Effector CD8-positive, alpha-beta T cell (primary cell): Measurements from ENCODE around the gene SYPL1.
"Not testable (repeated sequence)": the region's sequence is repeated elsewhere in the genome, so short reads cannot be mapped to it uniquely, and the experiment has no call there.

Experiments
- DNase-seq: peaks from one replicate; lab custom pipeline; 2025; lab: John Stamatoyannopoulos, UW
- total RNA-seq, 4 experiments: gene quantifications; one replicate each; lab custom pipeline; 2026; lab: John Stamatoyannopoulos, UW

SYPL1 gene
- 14.6 to 22.3 (median 17.2) reads per million in 4 experiments for total RNA-seq

- DNase-seq: peak; percentile 83
These were observed at the start of gene SYPL1 for GRCh38 chr7:106112118-106112971. Gene SYPL1 (minus strand): TSS chr7:106112312. CDS start chr7:106112208, 104 bp downstream.

DNA sequence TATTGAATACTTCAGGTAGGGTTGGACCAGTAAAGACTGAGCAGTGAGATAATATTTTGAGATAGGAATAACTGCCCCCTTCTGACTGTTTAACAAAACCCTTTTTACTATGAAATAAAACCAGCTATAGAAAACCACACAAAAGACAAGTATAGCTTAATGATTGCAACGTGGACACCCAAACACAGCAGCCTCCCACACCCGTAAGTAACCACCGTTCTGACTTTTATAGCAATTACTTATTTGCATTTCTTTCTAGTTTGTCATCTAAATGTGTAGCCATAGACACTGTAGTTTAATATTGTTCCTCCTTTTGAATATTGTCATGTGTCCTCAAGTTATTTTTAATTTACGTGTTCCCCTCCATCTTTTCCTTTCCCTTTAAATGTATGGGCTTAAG lies 42.9 kb upstream of the SYPL1 start:
- no peak for DNase-seq

DNA sequence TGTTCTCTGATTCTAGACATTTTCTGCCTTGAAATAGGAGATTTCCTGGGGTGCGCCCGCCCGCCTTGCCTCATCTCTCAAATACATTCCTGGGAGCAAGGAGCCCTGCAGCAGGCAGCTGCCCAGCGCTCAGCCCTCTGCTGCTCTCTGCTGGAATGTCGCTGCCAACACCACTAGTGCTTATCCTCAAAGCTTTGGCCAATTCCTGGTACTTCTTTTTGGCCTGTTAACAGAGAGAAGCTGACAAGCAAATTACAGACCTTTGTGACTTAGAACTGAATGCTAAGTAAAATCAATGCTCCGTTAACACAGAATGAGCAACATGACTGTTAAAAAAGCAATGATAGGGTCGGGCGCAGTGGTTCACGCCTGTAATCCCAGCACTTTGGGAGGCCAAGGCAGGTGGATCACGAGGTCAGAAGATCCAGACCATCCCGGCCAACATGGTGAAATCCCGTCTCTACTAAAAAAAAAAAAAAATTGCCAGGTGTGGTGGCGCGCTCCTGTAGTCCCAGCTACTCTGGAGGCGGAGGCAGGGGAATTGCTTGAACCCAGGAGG lies 41.9 kb upstream of the SYPL1 start:
- peak; percentile 59 for DNase-seq

DNA sequence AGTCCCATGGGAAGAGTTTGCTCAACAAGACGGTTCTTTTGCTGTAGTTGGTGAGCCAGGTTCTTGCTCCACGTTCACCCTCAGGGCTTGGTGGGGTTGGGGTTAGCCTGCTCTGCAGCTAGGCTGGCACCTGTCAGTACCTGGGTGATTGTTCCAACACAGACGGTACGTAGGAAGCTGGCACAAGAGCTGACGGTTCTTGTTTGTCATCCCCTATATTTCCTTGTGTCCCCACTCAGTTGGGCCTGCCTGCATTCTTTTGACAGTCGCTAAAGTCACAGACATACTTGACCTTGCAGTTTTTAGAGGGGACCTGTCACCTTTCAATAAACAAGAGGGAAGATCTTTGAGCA lies 40.2 kb upstream of the SYPL1 start:
- no peak for DNase-seq

GRCh38 chr7:106151459-106152312 lies 39.6 kb upstream of the SYPL1 start:
- DNase-seq: no peak

- no peak for DNase-seq
These were observed 31.7 kb upstream of the SYPL1 start for GRCh38 chr7:106143711-106144337.

- DNase-seq: no peak
These were observed 30.0 kb upstream of the SYPL1 start for GRCh38 chr7:106142136-106142535.

GRCh38 chr7:106140406-106141173 lies 28.5 kb upstream of the SYPL1 start:
- DNase-seq: no peak

- DNase-seq: no peak
These were observed 27.4 kb upstream of the SYPL1 start for GRCh38 chr7:106139265-106140251.

- no peak for DNase-seq
These were observed 26.7 kb upstream of the SYPL1 start for GRCh38 chr7:106138776-106139175.

- DNase-seq: not testable (repeated sequence)
These were observed 26.1 kb upstream of the SYPL1 start for GRCh38 chr7:106138181-106138580.

DNA sequence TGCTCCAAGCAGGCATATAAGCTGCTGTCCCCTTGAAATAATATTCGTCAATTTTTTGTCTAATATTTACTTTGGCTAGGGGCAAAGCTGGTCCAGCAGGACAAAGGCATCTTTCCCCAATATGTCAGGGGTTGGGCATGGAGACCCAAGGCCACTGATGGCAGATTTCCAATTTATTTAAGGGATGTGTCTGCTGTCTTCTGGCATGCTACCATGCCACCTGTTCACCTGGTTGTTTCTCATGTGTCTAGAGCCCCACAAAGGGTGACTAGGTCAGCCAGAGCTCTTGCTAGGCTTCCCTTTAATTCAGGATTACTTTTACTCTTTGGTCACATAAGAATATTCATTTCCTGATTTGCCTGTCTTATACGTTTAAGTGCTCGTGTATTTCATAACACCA lies 22.1 kb upstream of the SYPL1 start:
- DNase-seq: no peak

DNA sequence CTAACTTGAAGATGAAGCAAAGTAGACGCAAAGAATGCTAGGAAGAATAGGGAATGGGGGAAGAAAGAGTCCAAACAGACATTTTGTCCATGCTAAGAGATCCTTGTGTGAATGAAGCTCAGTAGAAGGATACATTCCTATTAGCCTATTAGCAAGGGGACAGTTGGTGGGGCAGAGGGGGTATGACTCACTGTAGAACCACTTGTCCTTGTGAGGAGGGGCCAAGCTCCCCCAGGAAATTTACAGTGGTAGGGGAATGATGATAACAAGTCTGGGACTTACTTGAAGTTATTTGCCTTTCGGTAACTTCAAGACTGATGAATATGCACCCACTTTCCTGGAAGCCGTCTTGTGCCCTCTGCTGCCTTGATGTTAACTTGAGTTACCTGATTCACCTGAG lies 17.2 kb upstream of the SYPL1 start:
- DNase-seq: no peak

- DNase-seq: no peak
These were observed 16.7 kb upstream of the SYPL1 start for GRCh38 chr7:106128836-106129235.

DNA sequence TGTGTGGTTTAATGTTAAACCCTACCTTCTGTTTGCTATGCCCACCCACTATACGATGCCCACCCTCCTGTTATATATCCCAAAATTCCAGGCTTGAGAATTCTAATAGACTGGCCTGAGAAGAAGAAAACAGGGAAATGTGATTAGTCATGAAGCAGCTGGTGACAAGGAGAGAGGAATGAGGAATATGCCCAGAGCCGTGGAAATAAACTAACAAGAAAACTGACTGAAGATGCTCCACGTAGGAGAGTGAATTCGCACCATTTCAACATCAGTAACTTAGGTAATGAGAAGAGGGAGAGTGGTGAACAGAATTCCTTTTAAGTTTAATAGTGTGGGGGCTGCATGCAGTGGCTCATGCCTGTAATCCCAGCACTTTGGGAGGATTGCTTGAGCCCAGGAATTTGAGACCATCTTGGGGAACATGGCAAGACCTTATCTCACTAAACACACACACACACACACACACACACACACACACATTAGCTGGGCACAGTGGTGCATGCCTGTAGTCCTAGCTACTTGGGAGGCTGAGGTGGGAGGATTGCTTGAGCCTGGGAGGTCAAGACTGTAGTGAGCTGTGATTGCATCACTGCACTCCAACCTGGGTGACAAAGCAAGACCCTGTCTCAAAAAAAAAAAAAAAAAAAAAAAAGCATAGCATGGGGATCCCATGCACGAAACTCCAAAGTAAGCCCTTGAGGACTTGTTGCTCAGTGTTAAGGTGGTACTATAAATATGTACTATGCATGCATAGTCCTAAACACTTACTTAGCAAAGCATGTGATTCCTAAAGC lies 16.1 kb upstream of the SYPL1 start:
- DNase-seq: no peak

DNA sequence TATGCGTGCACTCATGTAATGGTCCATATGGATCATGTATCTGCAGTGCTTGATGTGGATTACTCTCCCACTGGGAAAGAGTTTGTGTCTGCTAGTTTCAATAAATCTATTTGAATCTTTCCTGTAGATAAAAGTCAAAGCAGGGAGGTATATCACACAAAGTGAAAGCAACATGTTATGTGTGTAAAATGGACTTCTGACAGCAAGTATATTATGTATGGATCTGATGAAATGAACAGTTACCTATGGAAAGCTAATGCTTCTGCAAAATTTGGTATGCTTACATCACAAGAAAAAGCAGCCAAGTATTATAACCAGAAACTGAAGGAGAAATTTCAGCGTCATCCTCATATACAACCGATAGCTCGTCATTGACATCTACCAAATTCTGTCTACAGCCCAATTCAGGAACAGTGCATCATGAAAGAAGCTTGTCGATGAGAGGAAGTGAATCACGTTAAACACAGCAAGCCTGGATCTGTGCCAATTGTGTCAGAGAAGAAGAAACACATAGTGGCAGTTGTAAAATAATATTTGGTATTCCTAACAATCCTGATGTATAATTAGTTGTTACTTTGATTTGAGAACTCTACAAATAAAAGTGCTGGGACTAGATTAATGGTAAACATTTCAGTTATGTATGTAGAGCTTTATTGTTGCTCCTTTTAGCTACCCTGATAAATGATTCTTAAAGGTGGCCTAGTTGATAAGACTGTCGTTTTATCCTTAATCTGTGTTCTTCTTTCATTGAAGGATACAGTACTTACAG lies 14.2 kb upstream of the SYPL1 start:
- DNase-seq: no peak

DNA sequence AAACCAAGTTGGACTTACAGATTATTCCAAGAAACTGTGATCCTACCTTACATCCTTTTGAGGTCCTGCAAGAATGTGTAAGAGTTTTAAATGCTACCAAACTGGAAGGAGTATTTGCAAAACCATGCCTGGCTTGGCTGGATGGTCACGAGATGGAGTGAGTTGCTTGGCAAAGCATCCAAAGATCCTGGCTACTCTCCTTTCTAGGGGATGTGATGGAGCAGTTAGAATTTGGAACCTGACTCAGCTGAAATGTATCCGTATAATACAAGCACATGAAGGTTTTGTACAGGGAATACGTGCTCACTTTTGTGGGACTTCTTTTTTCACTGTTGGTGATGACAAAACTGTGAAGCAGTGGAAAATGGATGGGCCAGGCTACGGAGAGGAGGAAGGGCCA lies 13.3 kb upstream of the SYPL1 start:
- no peak for DNase-seq

- DNase-seq: no peak
These were observed 12.1 kb upstream of the SYPL1 start for GRCh38 chr7:106124186-106124585.

DNA sequence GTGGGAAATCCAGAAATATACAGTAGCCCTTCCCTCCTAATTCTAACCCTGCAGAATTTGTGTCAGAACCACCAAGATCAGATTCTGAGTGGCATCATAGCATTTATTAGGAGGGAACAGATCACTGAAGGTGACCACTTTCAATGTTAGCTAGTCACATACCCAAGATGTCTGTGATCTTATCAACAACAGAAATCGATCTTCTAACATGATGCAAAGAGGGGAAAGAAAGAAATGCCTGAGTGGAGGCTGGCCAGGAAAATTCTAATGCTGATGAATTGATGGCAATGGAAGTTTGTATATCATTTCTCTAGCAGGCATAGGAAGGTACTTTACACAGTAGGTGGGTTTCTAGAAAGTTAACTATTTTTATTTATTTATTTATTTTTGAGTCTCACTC lies 10.6 kb upstream of the SYPL1 start:
- no peak for DNase-seq
